ENCODE measurements around the gene ACTL10. TPM values are rescaled to one million over a fixed set of nuclear protein-coding genes. Genes with fewer than 3 reads are reported as not detected.
A peak's percentile ranks its signal among the peaks of the same experiment; 100 is the strongest.

Gene ACTL10
- total RNA-seq, 2 experiments from 2014 or later, result 0.96 to 1.0 TPM

- CTCF ChIA-PET, result interaction anchor here (0.6 to 0.8 kb wide), 2 partner anchors 53 to 114 kb away, joined by 3 read pairs; no protein-coding TSS in a partner anchor
- H3K27ac Mint-ChIP-seq, result no peak overlapping the region
- DNase-seq, result no peak
- H3K9me3 Mint-ChIP-seq, result no peaks in the 10 kb centered on the region
- peaks cover 38% of the 10 kb centered on the region for H3K4me1 Mint-ChIP-seq (ENCODE audit: low read depth)
- H3K36me3 Mint-ChIP-seq (ENCODE audit: low read depth), result peaks cover 38% of the 10 kb centered on the region
- intact Hi-C loops (cut with micrococcal nuclease), result no loop called here
- H3K4me3 Mint-ChIP-seq, result peak overlapping the region; percentile 41
- no peaks in the 10 kb centered on the region for H3K27me3 Mint-ChIP-seq (ENCODE audit: low read depth)
These were observed 8.6 kb downstream of the ACTL10 start for GRCh38 chr20:33675136-33675959.

- Mint-ChIP-seq H3K4me1 (ENCODE audit: low read depth) (peaks cover 45% of the 10 kb centered on the region), H3K4me3 (no peak overlapping the region), H3K27ac (no peak overlapping the region), H3K36me3 (ENCODE audit: low read depth) (peaks cover 44% of the 10 kb centered on the region), H3K9me3 (no peaks in the 10 kb centered on the region), H3K27me3 (ENCODE audit: low read depth) (no peaks in the 10 kb centered on the region)
- intact Hi-C loops (cut with micrococcal nuclease), result no loop called here
- CTCF ChIA-PET, result no interaction called here
- no peak for DNase-seq
These were observed 9.4 kb downstream of the ACTL10 start for GRCh38 chr20:33676121-33676520.

- no peak overlapping the region for H3K27ac Mint-ChIP-seq
- peaks cover 49% of the 10 kb centered on the region for H3K36me3 Mint-ChIP-seq (ENCODE audit: low read depth)
- peaks cover 54% of the 10 kb centered on the region for H3K4me1 Mint-ChIP-seq (ENCODE audit: low read depth)
These were observed 10.2 kb downstream of the ACTL10 start for GRCh38 chr20:33676652-33677645.

GRCh38 chr20:33677991-33678702 lies 11.4 kb downstream of the ACTL10 start:
- H3K27me3 Mint-ChIP-seq (ENCODE audit: low read depth), result no peaks in the 10 kb centered on the region
- DNase-seq, result no peak
- no peaks in the 10 kb centered on the region for H3K9me3 Mint-ChIP-seq
- H3K36me3 Mint-ChIP-seq (ENCODE audit: low read depth), result peaks cover 61% of the 10 kb centered on the region
- CTCF ChIA-PET, result interaction anchor here (5.5 kb wide), 1 partner anchor 10 kb away, joined by 36 read pairs; the partner anchor contains the start of gene ACTL10
- no peak overlapping the region for H3K4me3 Mint-ChIP-seq
- intact Hi-C loops (cut with micrococcal nuclease), result loop anchor here (2.0 kb wide), 1 partner anchor 15 kb away; the partner anchor contains the start of gene C20orf144
- H3K27ac Mint-ChIP-seq, result no peak overlapping the region
- peaks cover 58% of the 10 kb centered on the region for H3K4me1 Mint-ChIP-seq (ENCODE audit: low read depth)

More at GRCh38 chr20:33676652-33677645, 10.2 kb downstream of the ACTL10 start:
- no peaks in the 10 kb centered on the region for H3K27me3 Mint-ChIP-seq (ENCODE audit: low read depth)
- no peaks in the 10 kb centered on the region for H3K9me3 Mint-ChIP-seq
- H3K4me3 Mint-ChIP-seq, result no peak overlapping the region
- CTCF ChIA-PET, result interaction anchor here (5.5 kb wide), 1 partner anchor 9 kb away, joined by 36 read pairs; the partner anchor contains the start of gene ACTL10
- intact Hi-C loops (cut with micrococcal nuclease), result no loop called here
- DNase-seq, result no peak

- H3K9me3 Mint-ChIP-seq, result no peaks in the 10 kb centered on the region
- DNase-seq, result peak; percentile 62
- CTCF ChIA-PET, result interaction anchor here (0.8 to 5.5 kb wide), 5 partner anchors 12 to 223 kb away, joined by 3 to 36 read pairs (median 3); partner anchors contain the start of genes ACTL10 and ZNF341
- peaks cover 67% of the 10 kb centered on the region for H3K36me3 Mint-ChIP-seq (ENCODE audit: low read depth)
- intact Hi-C loops (cut with micrococcal nuclease), result loop anchor here (2.0 kb wide), 1 partner anchor 17 kb away; the partner anchor contains the start of gene C20orf144
- H3K4me1 Mint-ChIP-seq (ENCODE audit: low read depth), result peaks cover 58% of the 10 kb centered on the region
- no peak overlapping the region for H3K4me3 Mint-ChIP-seq
- H3K27ac Mint-ChIP-seq, result peak overlapping the region; percentile 54
- H3K27me3 Mint-ChIP-seq (ENCODE audit: low read depth), result no peaks in the 10 kb centered on the region
These were observed 13.2 kb downstream of the ACTL10 start for GRCh38 chr20:33679758-33680485.

- Mint-ChIP-seq H3K27ac (peak overlapping the region; percentile 8), H3K4me1 (ENCODE audit: low read depth) (peaks cover 56% of the 10 kb centered on the region), H3K9me3 (no peaks in the 10 kb centered on the region), H3K27me3 (ENCODE audit: low read depth) (no peaks in the 10 kb centered on the region), H3K36me3 (ENCODE audit: low read depth) (peaks cover 71% of the 10 kb centered on the region), H3K4me3 (no peak overlapping the region)
- intact Hi-C loops (cut with micrococcal nuclease), result no loop called here
- DNase-seq, result no peak
- CTCF ChIA-PET, result interaction anchor here (5.5 kb wide), 1 partner anchor 13 kb away, joined by 36 read pairs; the partner anchor contains the start of gene ACTL10
These were observed 13.9 kb downstream of the ACTL10 start for GRCh38 chr20:33680686-33681085.

GRCh38 chr20:33681288-33681687 lies 14.5 kb downstream of the ACTL10 start:
- Mint-ChIP-seq H3K4me3 (no peak overlapping the region), H3K36me3 (ENCODE audit: low read depth) (peaks cover 71% of the 10 kb centered on the region), H3K27me3 (ENCODE audit: low read depth) (no peaks in the 10 kb centered on the region), H3K9me3 (no peaks in the 10 kb centered on the region), H3K27ac (no peak overlapping the region), H3K4me1 (ENCODE audit: low read depth) (peaks cover 54% of the 10 kb centered on the region)
- intact Hi-C loops (cut with micrococcal nuclease), result no loop called here
- CTCF ChIA-PET, result interaction anchor here (5.5 kb wide), 1 partner anchor 13 kb away, joined by 36 read pairs; the partner anchor contains the start of gene ACTL10
- no peak for DNase-seq

- intact Hi-C loops (cut with micrococcal nuclease), result no loop called here
These were observed 15.1 kb downstream of the ACTL10 start for GRCh38 chr20:33681728-33682353.

GRCh38 chr20:33684533-33685327 lies 18.0 kb downstream of the ACTL10 start:
- intact Hi-C loops (cut with micrococcal nuclease), result loop anchor here (5.0 kb wide), 1 partner anchor 93 kb away; no protein-coding TSS in a partner anchor
- Mint-ChIP-seq H3K4me1 (ENCODE audit: low read depth) (peaks cover 69% of the 10 kb centered on the region), H3K27ac (peak overlapping the region; percentile 44), H3K4me3 (peak overlapping the region; percentile 87), H3K9me3 (no peaks in the 10 kb centered on the region), H3K27me3 (ENCODE audit: low read depth) (no peaks in the 10 kb centered on the region), H3K36me3 (ENCODE audit: low read depth) (peaks cover 39% of the 10 kb centered on the region)
- no peak for DNase-seq
- CTCF ChIA-PET, result interaction anchor here (0.8 to 1.7 kb wide), 3 partner anchors 16 to 194 kb away, joined by 3 to 13 read pairs (median 3); partner anchors contain the start of gene CBFA2T2

More at GRCh38 chr20:33681728-33682353, 15.1 kb downstream of the ACTL10 start:
- no peak for DNase-seq
- Mint-ChIP-seq H3K36me3 (ENCODE audit: low read depth) (peaks cover 66% of the 10 kb centered on the region), H3K27ac (no peak overlapping the region), H3K4me1 (ENCODE audit: low read depth) (peaks cover 58% of the 10 kb centered on the region), H3K9me3 (no peaks in the 10 kb centered on the region), H3K27me3 (ENCODE audit: low read depth) (no peaks in the 10 kb centered on the region), H3K4me3 (no peak overlapping the region)
- CTCF ChIA-PET, result interaction anchor here (5.5 kb wide), 1 partner anchor 14 kb away, joined by 36 read pairs; the partner anchor contains the start of gene ACTL10

All from activated naive CD4-positive, alpha-beta T cell treated with anti-CD3 and anti-CD28 coated beads for 36 hours (primary cell).